NK-92 (cell line): ENCODE data around the gene PIK3R4.

Experiments
- DNase-seq: peaks from one replicate; lab custom pipeline; 2025; ENCODE audit not compliant: unreplicated experiment; lab: John Stamatoyannopoulos, UW

PIK3R4 gene

GRCh38 chr3:130644628-130645253, 101.9 kb downstream of the PIK3R4 start:
- DNase-seq, result no peak

DNA sequence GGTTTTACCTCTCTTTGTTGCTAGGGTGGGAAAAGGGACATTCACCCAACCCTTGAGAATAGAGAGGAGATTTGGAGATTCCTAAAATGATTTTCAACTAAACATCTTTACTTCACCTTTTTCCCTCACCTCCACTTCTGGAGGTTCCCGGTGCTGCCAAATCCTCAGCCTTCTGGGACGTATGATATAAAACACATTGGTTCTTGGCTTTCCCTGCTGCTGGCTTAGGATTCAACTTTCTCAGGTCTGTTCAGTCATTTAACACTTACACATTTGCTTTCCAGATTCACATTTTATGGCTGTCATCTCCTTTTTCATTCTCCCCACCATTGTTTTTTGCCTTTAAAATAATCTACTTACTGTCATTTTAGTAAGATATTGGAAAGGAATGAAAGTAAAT, 106.6 kb downstream of the PIK3R4 start:
- DNase-seq, result no peak

GRCh38 chr3:130636480-130637234, 110.0 kb downstream of the PIK3R4 start:
- no peak for DNase-seq

GRCh38 chr3:130635978-130636377, 110.7 kb downstream of the PIK3R4 start:
- DNase-seq, result no peak

- no peak for DNase-seq
Measured at GRCh38 chr3:130635285-130635684, 111.3 kb downstream of the PIK3R4 start.
